Kidney (tissue), 14 donors: Measurements from ENCODE around the gene BCL2L13. TPM values are rescaled to one million over a fixed set of nuclear protein-coding genes. Genes with fewer than 3 reads are reported as not detected.
A peak's percentile ranks its signal among the peaks of the same experiment; 100 is the strongest.

ENCODE experiments used
- DNase-seq, 5 donors: peaks; one replicate each; pipeline ENCODE4 v3.0.0-alpha.2; 2013 to 2020
- FAIRE-seq: peaks from 2 replicates; lab custom pipeline; 2012; peaks lifted over from hg19 to GRCh38; lab: Jason Lieb, UNC
- H3K27ac ChIP-seq, 2 donors: one replicate each; pipeline ENCODE4 v1.7.0; 2013; ENCODE audit warnings: low read depth in 2 of 2, low read length in 2 of 2, inconsistent platforms in 1 of 2
- H3K27me3 ChIP-seq: one replicate; pipeline ENCODE4 v1.7.1; 2013; ENCODE audit warnings: low read length, inconsistent platforms; ENCODE audit not compliant: control insufficient read depth, insufficient read depth
- H3K36me3 ChIP-seq, 3 donors: one replicate each; pipeline versions ENCODE4 v1.7.0 to v1.7.1; 2013; ENCODE audit warnings: low read length in 3 of 3, control low read depth in 1 of 3, inconsistent platforms in 1 of 3; ENCODE audit not compliant: insufficient read depth in 3 of 3, control insufficient read depth in 2 of 3
- H3K4me1 ChIP-seq, 3 donors: one replicate each; pipeline versions ENCODE4 v1.7.0 to v1.7.1; 2013; ENCODE audit warnings: low read length in 3 of 3, inconsistent platforms in 1 of 3, low read depth in 1 of 3; ENCODE audit not compliant: control insufficient read depth in 2 of 3, insufficient read depth in 2 of 3
- H3K4me3 ChIP-seq, 3 donors: one replicate each; pipeline versions ENCODE4 v1.7.0 to v1.8.1; 2013; ENCODE audit warnings: low read length in 3 of 3, control low read depth in 1 of 3, inconsistent platforms in 1 of 3
- H3K9ac ChIP-seq, 3 donors: one replicate each; pipeline versions ENCODE4 v1.7.0 to v1.7.1; 2013; ENCODE audit warnings: low read length in 3 of 3, control low read depth in 1 of 3, inconsistent platforms in 1 of 3
- H3K9me3 ChIP-seq, 3 donors: one replicate each; pipeline versions ENCODE4 v1.7.0 to v1.7.1; 2013; ENCODE audit warnings: low read length in 3 of 3, control low read depth in 1 of 3, inconsistent platforms in 1 of 3; ENCODE audit not compliant: control insufficient read depth in 2 of 3, insufficient read depth in 1 of 3
- intact Hi-C: fragments of 100-400 bp; cut with DNase I; formaldehyde crosslinking; loops from one replicate; pipeline ENCODE4 v1.11.1; 2022
- polyA plus RNA-seq: library from polyadenylated mRNA; stranded (reverse); fragments of 350-450 nt; fragmentation: Illumina TruSeq; extraction: RNeasy Lipid Tissue Mini Kit (QIAGEN cat#74804); gene quantifications from one replicate; pipeline ENCODE4 v1.2.3, GENCODE V29; 2014; ENCODE audit warnings: low read depth, low replicate concordance; ENCODE audit not compliant: insufficient read depth
- total RNA-seq: library from RNA; stranded (reverse); fragmentation: NEBNext Ultra II Directional; extraction: Animal tissue kit (Norgen Biotek cat#: 25700); gene quantifications from one replicate; pipeline ENCODE4 v1.2.1, GENCODE V29; 2021
- TF ChIP-seq, protein P1 (sequence below): IDR thresholded peaks from 3 replicates; pipeline ENCODE4 v1.5.1; 2012; ENCODE audit warnings: mild to moderate bottlenecking, moderate library complexity, borderline replicate concordance; ENCODE audit not compliant: insufficient read depth; ENCODE audit errors: extremely low read depth
- donor health status: control.
- donor health status: control.
- donor health status: control.
- donor health status: control.
- donor health status: control.
- donor health status: DM: yes; HTN: yes; CAD: no.
- donor health status: Normal renal cell carcinoma (clear cell type).

BCL2L13 gene
- total and polyA plus RNA-seq, 2 donors from 2014 or later = 43.8 to 50.5 TPM

DNA sequence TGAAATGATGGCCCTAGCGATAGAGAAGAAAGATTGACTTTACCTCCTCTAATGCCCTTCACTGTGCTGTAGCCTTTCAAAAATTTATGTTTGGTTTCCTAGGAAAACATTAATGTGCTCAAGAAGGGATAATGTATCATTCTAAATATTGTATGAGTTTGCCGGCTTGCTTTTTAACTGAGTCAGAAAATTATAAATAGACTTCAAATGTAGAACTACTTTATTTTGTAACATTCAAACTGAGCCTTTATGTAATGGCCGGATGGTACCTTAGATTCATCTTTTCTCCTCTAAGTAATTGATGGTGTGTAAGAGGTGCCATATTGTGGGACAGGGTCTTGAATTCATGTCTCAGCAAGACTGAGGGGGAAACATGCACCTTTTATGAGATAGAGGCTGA, 78.0 kb downstream of the BCL2L13 start:
- Histone ChIP-seq H3K4me1 (no peaks in the 10 kb centered on the region), H3K27me3 (no peaks in the 10 kb centered on the region), H3K4me3 (no peak overlapping the region), H3K27ac (no peak overlapping the region), H3K9me3 (no peaks in the 10 kb centered on the region), H3K9ac (no peak overlapping the region), H3K36me3 (no peaks in the 10 kb centered on the region)
- DNase-seq (no peak), FAIRE-seq (no peak)
- TF ChIP-seq, protein P1, sequence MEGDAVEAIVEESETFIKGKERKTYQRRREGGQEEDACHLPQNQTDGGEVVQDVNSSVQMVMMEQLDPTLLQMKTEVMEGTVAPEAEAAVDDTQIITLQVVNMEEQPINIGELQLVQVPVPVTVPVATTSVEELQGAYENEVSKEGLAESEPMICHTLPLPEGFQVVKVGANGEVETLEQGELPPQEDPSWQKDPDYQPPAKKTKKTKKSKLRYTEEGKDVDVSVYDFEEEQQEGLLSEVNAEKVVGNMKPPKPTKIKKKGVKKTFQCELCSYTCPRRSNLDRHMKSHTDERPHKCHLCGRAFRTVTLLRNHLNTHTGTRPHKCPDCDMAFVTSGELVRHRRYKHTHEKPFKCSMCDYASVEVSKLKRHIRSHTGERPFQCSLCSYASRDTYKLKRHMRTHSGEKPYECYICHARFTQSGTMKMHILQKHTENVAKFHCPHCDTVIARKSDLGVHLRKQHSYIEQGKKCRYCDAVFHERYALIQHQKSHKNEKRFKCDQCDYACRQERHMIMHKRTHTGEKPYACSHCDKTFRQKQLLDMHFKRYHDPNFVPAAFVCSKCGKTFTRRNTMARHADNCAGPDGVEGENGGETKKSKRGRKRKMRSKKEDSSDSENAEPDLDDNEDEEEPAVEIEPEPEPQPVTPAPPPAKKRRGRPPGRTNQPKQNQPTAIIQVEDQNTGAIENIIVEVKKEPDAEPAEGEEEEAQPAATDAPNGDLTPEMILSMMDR = no peak
- intact Hi-C loops = no loop called here

DNA sequence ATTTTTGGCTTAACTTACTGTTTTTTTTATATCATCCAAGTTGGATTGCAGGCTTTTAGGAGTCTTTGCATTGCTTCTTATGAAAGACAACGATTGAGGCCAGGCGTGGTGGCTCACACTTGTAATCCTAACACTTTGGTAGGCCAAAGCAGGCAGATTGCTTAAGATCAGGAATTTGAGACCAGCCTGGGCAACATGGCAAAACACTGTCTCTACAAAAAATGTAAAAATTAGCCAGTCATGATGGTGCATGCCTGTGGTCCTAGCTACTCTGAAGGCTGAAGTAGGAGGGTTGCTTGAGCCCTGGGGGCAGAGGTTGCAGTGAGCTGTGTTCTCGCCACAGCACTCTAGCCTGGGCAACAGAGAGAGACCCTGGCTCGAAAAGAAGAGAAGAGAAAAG, 79.2 kb downstream of the BCL2L13 start:
- no peak for FAIRE-seq
- TF ChIP-seq, protein P1 = no peak

DNA sequence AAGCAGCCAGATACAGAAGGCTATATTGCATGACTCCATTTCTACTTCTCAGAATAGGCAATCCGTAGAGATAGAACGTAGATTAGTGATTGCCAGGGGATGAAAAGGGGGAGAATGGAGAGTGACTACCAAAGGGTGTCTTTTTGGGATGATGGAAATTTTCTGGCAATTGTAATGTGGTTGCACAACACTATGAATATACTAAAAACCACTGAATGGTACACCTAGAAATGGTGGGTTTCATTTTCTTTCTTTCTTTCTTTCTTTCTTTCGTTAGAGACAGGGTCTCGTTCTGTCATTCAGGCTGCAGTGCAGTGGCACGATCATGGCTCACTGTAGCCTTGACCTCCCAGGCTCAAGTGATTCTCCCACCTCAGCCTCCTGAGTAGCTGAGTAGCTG, 81.4 kb downstream of the BCL2L13 start:
- Histone ChIP-seq H3K9me3 (no peaks in the 10 kb centered on the region), H3K27me3 (no peaks in the 10 kb centered on the region), H3K4me1 (no peaks in the 10 kb centered on the region), H3K4me3 (no peak overlapping the region), H3K27ac (no peak overlapping the region), H3K36me3 (no peaks in the 10 kb centered on the region), H3K9ac (no peak overlapping the region)
- FAIRE-seq (no peak), DNase-seq (no peak)
- TF ChIP-seq, protein P1 = no peak
- intact Hi-C loops = no loop called here

More for the DNA sequence above, 79.2 kb downstream of the BCL2L13 start:
- Histone ChIP-seq H3K4me3 (no peak overlapping the region), H3K27ac (no peak overlapping the region), H3K4me1 (no peaks in the 10 kb centered on the region), H3K9me3 (no peaks in the 10 kb centered on the region), H3K9ac (no peak overlapping the region), H3K36me3 (no peaks in the 10 kb centered on the region), H3K27me3 (no peaks in the 10 kb centered on the region)
- intact Hi-C loops = no loop called here
- DNase-seq = no peak

DNA sequence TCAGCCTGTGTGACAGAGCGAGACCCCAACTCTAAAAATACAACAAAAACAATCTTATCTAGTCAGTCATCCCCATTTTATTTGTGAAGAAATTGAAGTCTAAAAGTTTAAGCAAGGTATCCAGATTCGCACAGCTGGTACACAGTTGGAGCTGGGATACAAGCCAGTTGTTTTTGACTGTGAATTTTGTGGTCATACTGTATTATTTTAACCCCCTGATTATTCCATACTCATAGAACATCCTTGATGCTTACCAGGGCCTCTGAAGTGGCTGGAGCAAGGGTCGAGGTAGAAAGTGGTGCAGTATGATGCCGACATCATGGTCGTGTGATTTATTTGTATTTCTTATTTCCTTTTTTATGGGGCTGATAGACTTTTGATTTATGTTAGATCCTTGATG, 85.7 kb downstream of the BCL2L13 start:
- TF ChIP-seq, protein P1 = no peak
- Histone ChIP-seq H3K36me3 (peaks cover 0 to 22% (median 17%) of the 10 kb centered on the region in 3 donors), H3K4me3 (no peak overlapping the region), H3K27me3 (no peaks in the 10 kb centered on the region), H3K9ac (no peak overlapping the region), H3K9me3 (no peaks in the 10 kb centered on the region), H3K27ac (no peak overlapping the region), H3K4me1 (no peaks in the 10 kb centered on the region)
- intact Hi-C loops = no loop called here
- peak in 1 of 5 donors; percentile 38 for DNase-seq
- no peak for FAIRE-seq
